GM19238 (cell line): Measurements from ENCODE around the gene RPS6KA6.
A peak's percentile ranks its signal among the peaks of the same experiment; 100 is the strongest.
"Not testable (repeated sequence)": the region's sequence is repeated elsewhere in the genome, so short reads cannot be mapped to it uniquely, and the experiment has no call there.

Experiments
- DNase-seq: peaks from one replicate; pipeline ENCODE4 v3.0.0; 2011; ENCODE audit warnings: low spot score; ENCODE audit not compliant: insufficient read length

The RPS6KA6 gene

DNA sequence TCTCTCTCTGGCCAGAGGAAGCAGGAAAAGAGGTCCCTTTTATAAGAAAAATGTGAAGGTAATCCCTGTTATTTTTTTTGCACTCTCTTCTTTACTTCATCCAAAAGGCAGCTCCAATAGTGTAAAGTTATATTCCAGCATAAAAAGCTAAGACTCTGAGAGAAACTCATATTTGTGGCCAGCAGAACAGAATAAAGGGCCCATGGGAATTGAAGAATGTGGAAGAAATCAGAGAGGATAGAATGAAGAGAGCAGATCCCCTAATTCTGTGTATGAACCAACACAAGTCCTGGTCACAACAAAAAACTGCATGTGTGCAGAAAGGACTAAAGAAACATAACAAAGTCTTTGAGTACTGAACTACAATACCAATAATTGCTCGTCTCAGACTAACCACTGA, 22.3 kb downstream of the RPS6KA6 start:
- DNase-seq: no peak

DNA sequence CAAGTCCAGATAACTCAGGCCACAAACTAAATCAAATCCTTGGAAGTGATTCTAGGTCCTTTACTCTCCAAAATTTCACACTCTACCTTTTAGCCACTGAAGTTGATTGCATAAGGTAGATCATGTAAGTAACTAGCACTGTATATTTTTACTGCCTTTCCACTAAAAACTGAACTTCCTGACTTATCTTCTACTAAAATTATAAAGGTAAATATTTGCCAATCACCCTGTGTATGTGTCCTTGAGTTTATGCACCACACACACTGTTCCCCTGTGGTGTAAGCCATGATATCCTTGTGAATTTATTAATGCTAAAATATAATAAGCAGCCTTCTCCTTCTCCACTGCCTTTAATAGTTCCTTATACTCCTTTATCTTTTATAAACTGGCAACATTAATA, 25.6 kb downstream of the RPS6KA6 start:
- no peak for DNase-seq

DNA sequence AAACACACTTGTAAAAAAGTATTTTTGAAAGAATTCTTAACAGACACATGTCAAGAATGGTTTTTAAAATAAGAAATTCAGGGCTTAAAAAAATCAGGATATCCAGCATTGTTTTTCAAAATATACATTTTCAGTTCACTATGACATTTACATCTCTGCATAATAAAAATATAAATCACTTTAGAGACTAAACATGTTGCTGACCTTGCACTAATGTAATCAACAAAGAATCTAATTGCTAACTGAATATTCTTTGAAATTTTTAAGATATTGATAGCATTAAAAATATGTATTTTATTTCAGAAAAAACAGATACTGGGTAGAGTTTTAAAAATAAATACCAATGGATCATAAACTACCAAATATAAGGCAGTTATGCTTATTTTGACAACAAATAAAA, 26.4 kb downstream of the RPS6KA6 start:
- DNase-seq: no peak

DNA sequence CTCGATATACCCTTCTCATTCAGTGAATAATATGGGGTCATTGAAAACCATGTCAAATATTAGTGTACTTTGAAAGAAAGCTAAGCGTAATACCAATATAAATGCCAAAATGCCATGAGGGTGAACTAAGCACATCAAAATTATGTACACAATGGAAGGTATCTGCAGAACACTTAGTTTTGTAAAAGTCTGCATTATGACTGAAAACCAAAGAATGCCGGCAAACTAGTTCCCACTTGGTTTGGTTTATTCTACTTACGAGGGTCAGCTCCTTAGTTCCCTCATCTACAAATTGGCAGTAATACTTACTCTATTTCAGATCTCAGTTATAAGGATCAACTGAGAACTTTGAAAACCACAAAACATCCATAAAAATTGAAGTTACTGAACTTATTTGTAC, 27.3 kb downstream of the RPS6KA6 start:
- no peak for DNase-seq

DNA sequence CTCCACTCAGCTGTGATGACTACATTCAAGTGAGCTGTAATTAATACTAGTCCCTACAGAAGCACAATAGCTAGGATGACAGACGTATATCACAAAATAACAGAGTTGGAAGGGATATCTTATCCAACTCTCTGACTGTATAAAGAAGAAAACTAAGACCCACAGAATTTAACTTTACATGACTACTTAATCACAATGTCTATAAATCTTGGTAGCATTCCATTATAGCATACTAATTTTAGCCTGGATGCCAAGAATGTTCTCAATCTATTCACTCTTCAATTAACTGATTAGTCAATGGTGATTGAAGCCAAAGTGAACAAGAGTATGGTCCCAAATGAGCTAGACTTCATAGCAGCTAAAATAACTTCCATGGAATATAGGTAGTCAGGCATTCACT, 31.2 kb downstream of the RPS6KA6 start:
- no peak for DNase-seq

DNA sequence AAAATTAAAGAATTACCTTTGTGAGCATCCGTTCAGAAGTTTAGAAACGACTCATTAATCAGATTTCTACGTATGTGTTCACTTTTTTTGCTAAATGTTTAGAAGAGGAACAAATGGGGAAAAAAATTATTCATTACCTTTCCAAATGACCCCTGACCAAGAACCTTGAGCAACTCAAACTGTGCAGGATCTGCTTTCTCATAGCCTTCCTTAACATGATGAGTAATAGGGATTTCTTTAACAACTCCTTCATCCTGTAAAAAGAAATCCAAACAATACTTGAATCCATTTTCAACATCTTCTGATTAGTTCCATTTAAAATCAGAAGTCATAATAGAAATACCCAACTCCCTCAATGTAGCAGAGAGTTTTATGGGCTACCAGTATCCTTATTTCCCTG, 32.1 kb downstream of the RPS6KA6 start:
- DNase-seq: no peak

DNA sequence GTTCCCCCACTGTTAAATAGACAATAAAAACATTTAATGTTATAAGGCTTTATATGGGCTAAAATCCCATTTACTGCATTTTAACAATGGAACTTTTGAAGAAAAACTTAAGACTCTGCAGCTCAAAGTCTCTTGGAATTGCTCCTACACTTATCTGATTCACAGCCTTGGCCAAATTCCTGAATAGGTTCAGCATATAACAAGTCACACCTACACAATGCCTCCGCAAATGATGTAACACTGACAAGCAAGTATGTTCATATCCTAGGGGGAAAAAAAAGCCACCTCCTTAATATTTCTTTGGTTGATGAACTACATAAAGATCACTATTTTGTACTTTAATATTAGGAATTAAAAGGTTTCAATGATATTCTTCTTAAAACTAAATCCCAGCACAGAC, 34.5 kb downstream of the RPS6KA6 start:
- DNase-seq: no peak

DNA sequence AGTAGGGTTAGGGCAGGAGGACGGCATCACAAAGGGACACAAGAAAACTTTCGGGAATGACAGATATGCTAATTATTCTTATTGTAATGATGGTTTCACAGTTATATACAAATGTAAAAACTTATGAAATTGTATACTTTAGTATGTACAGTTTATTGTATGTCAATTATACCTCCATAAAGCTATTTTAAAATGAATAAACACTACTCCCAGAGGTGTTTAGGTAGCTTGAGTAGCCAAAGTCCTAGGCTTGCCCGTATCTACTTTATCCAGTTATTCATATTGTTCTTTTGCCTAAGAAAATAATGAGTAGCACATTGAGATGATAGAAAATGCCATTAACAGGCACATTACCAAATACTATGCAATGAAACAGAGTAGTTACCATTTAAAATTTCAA, 43.0 kb downstream of the RPS6KA6 start:
- DNase-seq: no peak

DNA sequence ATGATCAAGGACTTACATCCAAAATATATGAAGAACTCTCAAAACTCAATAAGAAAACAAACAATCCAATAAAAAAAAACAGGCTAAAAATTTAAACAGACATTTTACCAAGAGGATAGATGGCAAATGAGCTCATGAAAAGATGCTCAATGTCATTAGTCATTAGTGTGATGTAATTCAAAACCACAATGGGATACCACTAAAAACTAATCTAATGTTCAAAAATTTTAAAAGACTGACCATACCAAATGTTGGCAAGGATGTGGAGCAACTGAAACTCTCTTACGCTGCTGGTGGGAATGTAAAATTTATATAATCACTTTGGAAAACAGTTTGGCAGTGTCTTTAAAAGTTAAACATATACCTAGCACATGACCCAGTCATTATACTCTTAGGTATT, 43.7 kb downstream of the RPS6KA6 start:
- DNase-seq: no peak

DNA sequence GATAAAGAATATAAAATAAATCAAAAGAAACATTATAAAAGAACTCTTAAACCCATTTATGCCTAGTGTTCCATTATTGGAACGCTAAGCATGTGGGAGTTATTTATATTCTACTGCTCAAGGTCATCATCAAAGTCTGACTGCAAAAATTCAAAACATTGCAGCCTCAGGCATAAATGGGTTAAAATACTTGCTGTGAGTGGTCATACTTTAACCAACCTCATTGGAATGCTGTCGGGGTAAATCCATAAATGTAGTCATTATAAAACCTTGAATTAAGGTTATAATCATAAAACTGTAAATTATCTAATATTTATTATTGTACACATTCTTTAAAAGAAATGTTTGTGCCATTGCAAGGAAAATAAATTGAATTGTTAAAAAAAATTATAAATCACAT, 55.0 kb downstream of the RPS6KA6 start:
- no peak for DNase-seq

DNA sequence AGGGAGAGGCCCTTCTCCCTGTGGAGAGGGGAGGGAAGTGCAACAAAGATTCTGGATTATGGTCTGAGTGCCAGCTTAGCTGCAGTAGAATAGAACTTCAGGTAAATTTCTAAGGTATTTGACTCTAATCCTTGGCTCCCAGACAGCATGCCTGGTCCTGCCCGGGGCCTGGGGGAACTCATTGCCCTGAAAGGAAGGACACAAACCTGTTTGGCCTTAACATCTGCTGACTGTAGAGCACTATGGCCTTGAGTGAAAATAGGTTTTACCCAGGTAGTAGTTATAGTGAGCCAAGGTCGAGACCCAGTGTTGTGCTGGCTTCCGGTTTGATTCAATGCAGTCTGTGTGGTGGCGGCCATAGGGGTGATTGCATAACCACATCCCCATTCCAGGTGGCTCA, 64.4 kb downstream of the RPS6KA6 start:
- no peak for DNase-seq

DNA sequence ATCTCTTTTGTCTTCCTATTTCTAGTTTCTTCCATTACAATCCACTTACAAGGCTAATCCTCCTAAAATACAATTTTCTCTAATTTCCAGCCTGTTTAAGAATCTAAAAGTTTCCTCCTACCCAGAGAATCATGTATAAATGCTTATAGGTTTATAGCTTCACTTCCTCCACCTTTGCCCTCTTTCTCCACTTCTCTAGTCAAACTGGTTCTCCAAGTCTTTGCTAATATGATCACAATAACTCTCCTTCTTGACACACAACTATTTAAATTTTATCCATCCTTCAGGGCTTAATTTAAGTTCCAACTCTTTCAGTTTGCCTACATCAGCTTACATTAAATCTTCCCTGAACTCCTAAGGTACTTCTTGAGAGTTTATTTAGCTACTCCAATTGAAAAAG, 69.2 kb downstream of the RPS6KA6 start:
- DNase-seq: no peak

DNA sequence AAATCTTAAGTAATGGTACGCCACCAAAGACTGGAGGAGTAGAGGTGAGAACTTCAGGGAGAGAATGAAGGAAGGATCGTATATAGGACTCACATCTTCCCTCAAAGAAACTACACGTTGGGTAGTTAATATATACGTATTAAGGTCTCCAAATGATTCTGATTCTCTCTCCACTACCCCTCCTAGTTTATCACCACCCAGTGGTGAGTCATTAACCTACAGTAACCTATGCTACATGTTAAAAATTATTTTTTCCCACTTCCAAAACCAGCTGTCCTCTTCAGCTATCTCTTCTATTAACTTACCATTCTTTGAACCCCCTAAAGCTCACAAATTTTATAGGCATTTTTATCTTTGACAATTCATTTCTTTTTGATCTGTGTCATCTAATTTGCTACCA, 69.7 kb downstream of the RPS6KA6 start:
- DNase-seq: no peak

DNA sequence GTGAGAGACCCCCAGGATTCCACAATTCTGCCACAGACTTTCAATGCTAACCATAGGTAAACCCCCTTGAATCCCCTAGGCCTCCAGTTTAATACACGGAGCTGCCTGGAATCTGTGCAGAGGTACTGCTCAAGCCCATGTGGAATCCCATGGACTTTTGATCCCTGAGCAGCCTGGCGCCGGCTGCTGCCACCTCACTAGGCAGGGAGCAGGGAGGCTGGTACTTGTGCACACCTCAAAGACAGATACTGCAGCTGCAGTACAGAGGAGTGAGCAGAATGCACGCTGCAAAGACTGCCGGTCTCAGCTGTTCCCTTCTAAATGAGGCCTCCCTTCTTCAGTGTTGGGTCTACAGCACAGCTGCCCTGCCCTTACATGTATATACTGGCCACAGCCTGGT, 79.4 kb downstream of the RPS6KA6 start:
- no peak for DNase-seq

DNA sequence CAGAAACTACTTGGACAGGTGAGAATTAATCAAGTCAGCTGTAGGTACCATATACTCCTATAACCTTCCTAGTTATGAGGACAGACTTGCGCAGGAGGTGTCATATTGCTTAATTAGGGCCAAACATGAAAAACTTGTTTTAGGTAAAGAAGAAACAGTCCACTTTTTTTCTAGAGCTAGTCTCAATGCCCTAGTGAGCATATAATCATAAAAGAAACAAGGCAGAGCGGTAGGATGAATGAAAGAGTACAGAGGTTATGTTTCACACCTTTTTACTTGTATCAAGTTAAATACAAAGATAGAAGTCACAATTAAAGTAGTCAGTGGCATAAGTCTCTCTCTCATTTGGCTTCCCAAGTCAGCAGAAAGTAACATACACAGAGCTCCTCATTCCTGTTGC, 88.9 kb downstream of the RPS6KA6 start:
- DNase-seq: no peak

DNA sequence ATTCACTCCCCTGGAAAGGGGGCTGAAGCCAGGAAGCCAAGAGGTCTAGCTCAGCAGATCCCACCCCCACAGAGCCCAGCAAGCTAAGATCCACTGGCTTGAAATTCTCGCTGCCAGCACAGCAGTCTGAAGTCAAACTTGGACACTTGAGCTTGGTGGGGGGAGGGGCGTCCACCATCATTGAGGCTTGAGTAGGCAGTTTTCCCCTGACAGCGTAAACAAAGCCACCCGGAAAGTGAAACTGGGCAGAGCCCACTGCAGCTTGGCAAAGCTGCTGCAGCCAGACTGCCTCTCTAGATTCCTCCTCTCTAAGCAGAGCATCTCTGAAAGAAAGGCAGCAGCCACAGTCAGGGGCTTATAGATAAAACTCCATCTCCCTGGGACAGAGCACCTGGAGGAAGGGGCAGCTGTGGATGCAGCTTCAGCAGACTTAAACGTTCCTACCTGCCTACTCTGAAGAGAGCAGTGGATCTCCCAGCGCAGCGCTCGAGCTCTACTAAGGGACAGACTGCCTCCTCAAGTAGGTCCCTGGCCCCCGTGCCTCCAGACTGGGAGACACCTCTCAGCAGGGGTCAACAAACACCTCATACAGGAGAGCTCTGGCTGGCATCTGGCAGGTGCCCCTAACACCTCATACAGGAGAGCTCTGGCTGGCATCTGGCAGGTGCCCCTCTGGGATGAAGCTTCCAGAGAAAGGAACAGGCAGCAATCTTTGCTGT, 108.4 kb downstream of the RPS6KA6 start:
- DNase-seq: not testable (repeated sequence)

DNA sequence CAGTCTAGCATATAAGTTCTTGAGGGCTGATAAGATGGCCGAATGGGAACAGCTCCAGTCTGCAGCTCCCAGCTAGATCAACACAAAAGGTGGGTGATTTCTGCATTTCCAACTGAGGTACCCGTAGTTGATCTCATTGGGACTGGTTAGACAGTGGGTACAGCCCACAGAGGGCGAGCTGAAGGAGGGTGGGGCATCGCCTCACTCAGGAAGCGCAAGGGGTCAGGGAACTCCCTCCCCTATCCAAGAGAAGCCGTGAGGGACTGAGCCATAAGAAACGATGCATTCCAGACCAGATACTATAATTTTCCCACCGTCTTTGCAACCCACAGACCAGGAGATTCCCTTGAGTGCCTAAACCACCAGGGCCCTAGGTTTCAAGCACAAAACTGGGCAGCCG, 109.0 kb downstream of the RPS6KA6 start:
- DNase-seq: no peak

DNA sequence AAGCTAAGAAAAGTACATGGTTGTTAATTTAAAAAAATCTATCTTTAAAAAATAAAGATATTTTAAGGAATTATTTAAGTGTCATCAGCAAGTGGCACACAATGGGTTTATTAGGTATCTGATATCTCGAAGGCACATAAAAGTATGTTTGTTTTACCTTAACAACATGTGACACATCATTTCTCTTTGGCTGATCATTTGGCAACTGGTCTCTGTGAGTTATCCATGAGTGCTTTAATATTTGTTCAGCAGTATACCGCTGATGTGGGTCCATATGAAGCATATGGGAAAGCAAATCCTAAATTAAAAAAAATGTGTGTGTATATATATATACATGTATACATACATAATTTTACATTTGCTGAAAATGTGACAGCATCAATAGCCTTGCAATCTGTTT, 123.2 kb downstream of the RPS6KA6 start:
- no peak for DNase-seq

DNA sequence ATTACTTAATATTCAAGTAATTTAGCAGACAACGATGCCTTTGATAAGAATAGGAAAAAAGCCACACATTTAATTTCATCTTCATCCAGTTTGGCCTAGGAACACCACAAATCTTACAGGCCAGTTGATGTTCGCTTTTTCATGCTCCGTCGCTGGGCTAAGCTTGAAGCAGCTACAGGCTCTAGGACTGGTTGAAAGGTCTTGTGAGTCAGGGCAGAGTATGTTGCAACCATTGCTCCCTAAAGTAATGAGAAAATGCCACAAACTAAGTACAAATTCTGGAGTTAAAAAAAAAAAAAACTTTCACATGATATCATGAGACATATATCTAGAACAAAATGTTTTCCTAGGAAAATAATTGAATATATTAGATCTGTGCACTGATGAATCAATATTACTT, 123.8 kb downstream of the RPS6KA6 start:
- no peak for DNase-seq

DNA sequence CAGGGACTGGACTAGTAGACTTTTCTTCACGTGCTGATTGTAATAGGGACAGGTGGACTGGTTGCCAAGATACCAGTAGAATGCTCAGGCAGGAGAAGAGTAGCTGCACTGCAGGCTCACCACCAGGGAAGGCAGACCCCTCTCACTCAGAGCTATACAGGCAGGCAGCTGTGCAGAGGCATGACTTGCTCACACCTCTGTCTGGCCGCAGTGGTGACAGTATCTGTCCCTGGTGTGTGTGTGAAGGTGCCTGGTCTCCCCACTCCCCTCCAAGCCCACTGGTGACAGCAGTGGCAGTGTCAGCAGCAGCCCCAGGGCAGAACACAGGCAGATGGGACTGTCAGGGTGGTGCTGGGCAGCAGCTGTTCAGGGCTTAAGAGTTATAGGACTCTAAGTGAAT, 140.7 kb downstream of the RPS6KA6 start:
- DNase-seq: no peak

DNA sequence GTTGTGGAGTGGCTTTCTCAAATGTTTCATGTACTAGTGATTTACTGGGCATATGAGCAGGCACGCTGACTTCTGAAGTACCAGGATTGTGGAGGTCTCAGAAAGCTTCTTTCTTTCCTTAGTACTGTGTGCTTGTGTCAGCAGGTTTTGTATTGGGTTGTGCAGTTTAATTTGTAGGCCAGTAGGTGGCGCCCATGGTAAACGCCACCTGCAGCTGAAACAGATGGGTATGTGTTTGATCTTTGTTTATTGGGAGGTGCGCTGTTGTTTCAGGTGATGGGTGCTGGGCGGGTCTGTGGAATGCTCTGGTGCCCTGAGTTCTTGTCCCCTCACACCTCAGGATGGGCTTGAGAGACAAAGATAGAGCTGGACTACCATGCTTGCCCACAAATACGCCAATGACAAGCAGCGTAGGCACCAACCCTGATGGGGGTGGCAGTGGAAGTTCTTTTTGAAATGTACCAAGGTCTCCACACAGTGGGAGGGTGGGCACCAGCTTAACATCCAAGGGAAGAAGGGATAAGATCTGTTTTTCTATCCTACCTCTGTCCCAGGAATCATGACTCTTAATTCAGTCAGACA, 141.5 kb downstream of the RPS6KA6 start:
- DNase-seq: peak; percentile 2

DNA sequence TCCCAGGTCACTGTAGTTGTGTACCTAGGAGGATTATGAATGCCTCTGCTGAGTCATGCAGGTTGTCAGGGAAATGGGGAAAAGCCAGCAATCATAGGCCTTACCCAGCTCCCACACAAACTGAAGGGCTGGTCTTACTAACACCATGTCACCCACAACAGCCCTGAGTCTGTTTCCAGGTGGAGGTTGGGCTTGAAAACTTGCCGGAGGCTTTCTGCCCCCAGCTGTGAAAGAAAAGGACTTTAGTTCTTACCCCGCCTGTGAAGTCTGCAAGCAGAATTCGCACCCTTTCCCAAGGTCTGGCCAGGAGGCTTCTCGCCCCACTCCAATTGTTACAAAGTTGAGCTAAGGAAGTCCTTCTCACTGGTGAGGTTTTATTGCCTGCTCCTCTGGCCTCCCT, 143.9 kb downstream of the RPS6KA6 start:
- no peak for DNase-seq
